Calu3 (cell line): ENCODE results near the gene CNOT6. TPM values are rescaled to one million over a fixed set of nuclear protein-coding genes. Genes with fewer than 3 reads are reported as not detected.

Source experiments
- BruUV-seq: library from RNA; stranded (reverse); fragments of 400-500 nt; replicated peaks from 2 replicates; lab custom pipeline; 2021; lab: Mats Ljungman, UMichigan
- CTCF ChIA-PET: fragments of 300-600 bp; sonication (Branson Sonifier 250); formaldehyde crosslinking; loops from one replicate; lab custom pipeline; 2022; ENCODE audit warnings: antibody characterized with exemption; lab: Charles Lee
- DNase-seq: peaks from one replicate; pipeline ENCODE4 v3.0.0; 2022
- H3K27ac Mint-ChIP-seq: one replicate; pipeline ENCODE4 v1.8.0; 2022; ENCODE audit warnings: mixed read lengths; ENCODE audit not compliant: unreplicated experiment
- H3K27me3 Mint-ChIP-seq: one replicate; pipeline ENCODE4 v1.8.0; 2022; ENCODE audit warnings: mixed read lengths; ENCODE audit not compliant: unreplicated experiment
- H3K36me3 Mint-ChIP-seq: one replicate; pipeline ENCODE4 v1.8.0; 2022; ENCODE audit warnings: mild to moderate bottlenecking, moderate library complexity, mixed read lengths; ENCODE audit not compliant: insufficient read depth, unreplicated experiment
- H3K4me1 Mint-ChIP-seq: one replicate; pipeline ENCODE4 v1.8.0; 2022; ENCODE audit warnings: mild to moderate bottlenecking, low read depth, mixed read lengths; ENCODE audit not compliant: unreplicated experiment
- H3K4me3 Mint-ChIP-seq: one replicate; pipeline ENCODE4 v1.8.0; 2022; ENCODE audit warnings: mild to moderate bottlenecking, low read depth, moderate library complexity, mixed read lengths; ENCODE audit not compliant: unreplicated experiment
- H3K9me3 Mint-ChIP-seq: one replicate; pipeline ENCODE4 v1.8.0; 2022; ENCODE audit warnings: low read depth, mixed read lengths; ENCODE audit not compliant: unreplicated experiment
- intact Hi-C: fragments of 100-400 bp; cut with micrococcal nuclease; formaldehyde crosslinking; loops from one replicate; pipeline ENCODE4 v1.10.0; 2022; ENCODE audit not compliant: unreplicated experiment
- total RNA-seq: library from RNA; stranded (reverse); gene quantifications from 2 replicates; pipeline ENCODE4 v1.2.3, GENCODE V29; 2022
- TF ChIP-seq, protein P1 (sequence below): fragments of 200-600 bp; IDR thresholded peaks from one replicate; pipeline ENCODE4 v1.8.0; 2022; ENCODE audit warnings: antibody characterized with exemption; ENCODE audit not compliant: unreplicated experiment

Gene CNOT6
- total RNA-seq, 1 experiment from 2014 or later = 57.1 TPM

DNA sequence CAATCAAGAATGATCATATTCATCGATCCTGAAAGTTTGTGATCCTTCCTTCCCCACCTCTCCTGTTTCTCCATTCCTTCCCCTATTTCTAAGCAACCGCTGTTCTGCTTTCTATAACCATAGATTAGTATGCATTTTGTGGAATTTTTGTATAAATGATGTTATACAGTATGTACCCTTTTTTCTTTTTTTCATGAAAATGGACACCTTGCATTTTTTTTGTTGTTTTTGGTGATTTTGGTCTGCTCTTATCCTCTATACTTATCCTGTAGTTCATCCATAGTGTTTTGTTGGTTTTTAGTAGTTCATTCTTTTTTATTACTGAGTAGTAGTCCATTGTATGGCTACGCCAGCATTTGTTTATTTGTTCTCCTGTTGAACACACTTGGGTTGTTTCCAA is 51.1 kb downstream of the CNOT6 start:
- intact Hi-C loops = no loop called here
- Mint-ChIP-seq H3K27ac (no peak overlapping the region), H3K27me3 (no peaks in the 10 kb centered on the region), H3K9me3 (no peaks in the 10 kb centered on the region), H3K36me3 (peaks cover 30% of the 10 kb centered on the region), H3K4me3 (no peak overlapping the region), H3K4me1 (peaks cover 9% of the 10 kb centered on the region)
- CTCF ChIA-PET = no interaction called here
- BruUV-seq = no TSS peak
- DNase-seq = no peak
- TF ChIP-seq, protein P1, sequence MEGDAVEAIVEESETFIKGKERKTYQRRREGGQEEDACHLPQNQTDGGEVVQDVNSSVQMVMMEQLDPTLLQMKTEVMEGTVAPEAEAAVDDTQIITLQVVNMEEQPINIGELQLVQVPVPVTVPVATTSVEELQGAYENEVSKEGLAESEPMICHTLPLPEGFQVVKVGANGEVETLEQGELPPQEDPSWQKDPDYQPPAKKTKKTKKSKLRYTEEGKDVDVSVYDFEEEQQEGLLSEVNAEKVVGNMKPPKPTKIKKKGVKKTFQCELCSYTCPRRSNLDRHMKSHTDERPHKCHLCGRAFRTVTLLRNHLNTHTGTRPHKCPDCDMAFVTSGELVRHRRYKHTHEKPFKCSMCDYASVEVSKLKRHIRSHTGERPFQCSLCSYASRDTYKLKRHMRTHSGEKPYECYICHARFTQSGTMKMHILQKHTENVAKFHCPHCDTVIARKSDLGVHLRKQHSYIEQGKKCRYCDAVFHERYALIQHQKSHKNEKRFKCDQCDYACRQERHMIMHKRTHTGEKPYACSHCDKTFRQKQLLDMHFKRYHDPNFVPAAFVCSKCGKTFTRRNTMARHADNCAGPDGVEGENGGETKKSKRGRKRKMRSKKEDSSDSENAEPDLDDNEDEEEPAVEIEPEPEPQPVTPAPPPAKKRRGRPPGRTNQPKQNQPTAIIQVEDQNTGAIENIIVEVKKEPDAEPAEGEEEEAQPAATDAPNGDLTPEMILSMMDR = no peak

DNA sequence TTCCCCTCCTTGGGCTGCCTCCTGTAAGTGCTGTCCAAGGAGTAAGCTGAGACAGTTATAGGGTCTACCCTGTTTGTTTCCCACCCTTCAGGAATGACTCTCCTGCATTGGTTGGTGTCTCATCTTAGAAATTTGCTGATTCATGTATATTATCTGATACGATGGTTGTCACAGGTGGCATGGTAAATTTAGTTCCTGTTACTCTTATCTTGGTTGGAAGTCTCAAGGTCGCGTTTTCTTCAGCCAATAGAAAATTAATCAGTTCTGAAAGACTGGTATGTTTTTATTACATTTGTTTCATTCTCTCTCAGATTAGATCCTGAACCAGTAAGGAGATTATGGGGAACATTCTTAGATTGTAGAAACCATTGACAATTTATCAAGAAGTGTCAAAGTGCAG is 54.4 kb downstream of the CNOT6 start:
- peaks cover 32% of the 10 kb centered on the region for H3K36me3 Mint-ChIP-seq
- peaks cover 9% of the 10 kb centered on the region for H3K4me1 Mint-ChIP-seq
- no peak overlapping the region for H3K27ac Mint-ChIP-seq
- TF ChIP-seq, protein P1 = no peak
- intact Hi-C loops = no loop called here
- CTCF ChIA-PET = no interaction called here
- DNase-seq = no peak
- no peaks in the 10 kb centered on the region for H3K9me3 Mint-ChIP-seq
- BruUV-seq = no TSS peak
- H3K27me3 Mint-ChIP-seq = no peaks in the 10 kb centered on the region
- no peak overlapping the region for H3K4me3 Mint-ChIP-seq

DNA sequence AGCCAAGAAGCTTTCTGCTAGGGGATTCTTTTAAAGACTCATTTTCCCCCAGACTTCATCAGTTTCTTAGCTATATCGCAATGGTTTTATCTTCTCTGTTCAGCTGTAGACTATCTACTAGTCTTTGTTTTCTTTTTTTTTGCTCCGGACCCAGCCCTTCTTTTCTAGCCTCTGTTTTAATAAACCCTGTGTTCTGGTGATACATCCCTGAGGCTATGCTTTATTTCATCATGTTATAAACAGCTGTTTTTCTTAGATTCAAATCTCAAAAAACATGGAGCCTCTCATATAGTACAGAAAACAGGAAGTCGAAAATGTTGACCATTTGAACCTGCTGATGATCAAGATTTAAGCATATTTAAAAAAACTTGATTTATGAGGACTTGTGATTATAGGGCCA is 59.4 kb downstream of the CNOT6 start:
- H3K4me3 Mint-ChIP-seq = no peak overlapping the region
- H3K27ac Mint-ChIP-seq = no peak overlapping the region
- intact Hi-C loops = no loop called here
- TF ChIP-seq, protein P1 = no peak
- BruUV-seq = no TSS peak
- no peaks in the 10 kb centered on the region for H3K9me3 Mint-ChIP-seq
- H3K27me3 Mint-ChIP-seq = no peaks in the 10 kb centered on the region
- peaks cover 24% of the 10 kb centered on the region for H3K36me3 Mint-ChIP-seq
- no peak for DNase-seq
- H3K4me1 Mint-ChIP-seq = peaks cover 4% of the 10 kb centered on the region
- CTCF ChIA-PET = interaction anchor here (0.6 kb wide), 1 partner anchor 913 kb away, joined by 3 read pairs; no protein-coding TSS in a partner anchor

DNA sequence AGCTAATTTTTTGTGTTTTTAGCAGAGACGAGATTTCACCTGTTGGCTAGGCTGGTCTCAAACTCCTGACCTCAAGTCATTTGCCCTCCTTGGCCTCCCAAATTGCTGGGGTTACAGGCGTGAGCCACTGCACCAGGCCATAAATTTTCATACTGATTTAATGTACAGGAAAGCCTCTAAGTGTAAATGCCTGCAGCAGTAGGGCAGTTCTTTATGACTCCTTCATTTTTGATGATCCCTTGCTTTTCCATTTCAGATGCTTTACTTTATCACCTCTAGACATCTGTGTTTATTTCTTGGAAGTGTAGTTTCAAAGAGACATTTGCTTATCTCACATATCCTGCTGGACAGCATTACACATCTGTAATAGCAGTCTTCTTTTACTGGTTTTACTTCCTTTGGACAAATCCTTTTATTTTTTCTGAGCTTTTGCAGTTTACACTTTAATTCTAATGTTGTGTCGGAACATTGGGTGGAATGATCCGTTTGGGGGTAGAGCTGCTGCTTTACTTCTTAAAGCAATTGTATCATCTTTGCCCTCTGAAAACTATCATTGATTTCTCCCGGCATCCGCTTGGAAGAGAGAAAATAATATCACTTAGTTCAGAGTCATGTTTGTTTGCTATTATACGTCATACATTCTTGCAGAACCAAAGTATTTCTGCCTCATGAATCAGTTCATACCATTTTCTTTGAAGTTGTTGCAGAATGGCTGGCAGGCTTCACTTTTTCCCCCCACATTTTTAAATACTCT is 61.2 kb downstream of the CNOT6 start:
- Mint-ChIP-seq H3K27ac (no peak overlapping the region), H3K4me1 (no peaks in the 10 kb centered on the region), H3K4me3 (no peak overlapping the region), H3K36me3 (peaks cover 20% of the 10 kb centered on the region), H3K9me3 (no peaks in the 10 kb centered on the region), H3K27me3 (no peaks in the 10 kb centered on the region)
- no peak for DNase-seq
- TF ChIP-seq, protein P1 = no peak
- CTCF ChIA-PET = no interaction called here
- intact Hi-C loops = no loop called here
- no TSS peak for BruUV-seq
